Dedifferentiated amniotic fluid mesenchymal stem cell (primary cell): ENCODE measurements around the gene UTF1.
"Not testable (repeated sequence)": the region's sequence is repeated elsewhere in the genome, so short reads cannot be mapped to it uniquely, and the experiment has no call there.

Source experiments
- DNase-seq: peaks from one replicate; pipeline ENCODE4 v3.0.0-alpha.2; 2016; ENCODE audit errors: extremely low spot score

The UTF1 gene

GRCh38 chr10:133227256-133227655 lies 2.8 kb upstream of the UTF1 start:
- DNase-seq, result no peak

GRCh38 chr10:133229265-133230043 lies 563 bp upstream of the UTF1 start:
- no peak for DNase-seq

- DNase-seq, result no peak
Observed at GRCh38 chr10:133230387-133231195, 574 bp downstream of the UTF1 start.

GRCh38 chr10:133231244-133231945 lies 1.4 kb downstream of the UTF1 start:
- no peak for DNase-seq

- no peak for DNase-seq
Observed at GRCh38 chr10:133231946-133232574, 2.0 kb downstream of the UTF1 start.

- not testable (repeated sequence) for DNase-seq
Observed at GRCh38 chr10:133234796-133235195, 4.8 kb downstream of the UTF1 start.

GRCh38 chr10:133235265-133235855 lies 5.3 kb downstream of the UTF1 start:
- DNase-seq, result no peak

GRCh38 chr10:133235932-133236331 lies 5.9 kb downstream of the UTF1 start:
- no peak for DNase-seq

- no peak for DNase-seq
Observed at GRCh38 chr10:133236401-133237240, 6.6 kb downstream of the UTF1 start.

GRCh38 chr10:133237241-133237587 lies 7.2 kb downstream of the UTF1 start:
- no peak for DNase-seq

GRCh38 chr10:133237588-133238465 lies 7.8 kb downstream of the UTF1 start, which contains the start of gene VENTX:
VENTX (plus strand) TSS chr10:133237855; CDS start chr10:133237915, 60 bp downstream.
- no peak for DNase-seq

- no peak for DNase-seq
Observed at GRCh38 chr10:133238466-133238804, 8.4 kb downstream of the UTF1 start.

GRCh38 chr10:133239990-133240389 lies 10.0 kb downstream of the UTF1 start:
- DNase-seq, result no peak

- no peak for DNase-seq
Observed at GRCh38 chr10:133241501-133242205, 11.6 kb downstream of the UTF1 start.

- DNase-seq, result no peak
Observed at GRCh38 chr10:133242611-133243356, 12.8 kb downstream of the UTF1 start.

GRCh38 chr10:133243593-133243992 lies 13.6 kb downstream of the UTF1 start:
- DNase-seq, result no peak

GRCh38 chr10:133245439-133246235 lies 15.6 kb downstream of the UTF1 start:
- no peak for DNase-seq

GRCh38 chr10:133246236-133246626 lies 16.2 kb downstream of the UTF1 start:
- no peak for DNase-seq
